ENCODE measurements around the gene KRT28.

- TF ChIP-seq, protein P1, sequence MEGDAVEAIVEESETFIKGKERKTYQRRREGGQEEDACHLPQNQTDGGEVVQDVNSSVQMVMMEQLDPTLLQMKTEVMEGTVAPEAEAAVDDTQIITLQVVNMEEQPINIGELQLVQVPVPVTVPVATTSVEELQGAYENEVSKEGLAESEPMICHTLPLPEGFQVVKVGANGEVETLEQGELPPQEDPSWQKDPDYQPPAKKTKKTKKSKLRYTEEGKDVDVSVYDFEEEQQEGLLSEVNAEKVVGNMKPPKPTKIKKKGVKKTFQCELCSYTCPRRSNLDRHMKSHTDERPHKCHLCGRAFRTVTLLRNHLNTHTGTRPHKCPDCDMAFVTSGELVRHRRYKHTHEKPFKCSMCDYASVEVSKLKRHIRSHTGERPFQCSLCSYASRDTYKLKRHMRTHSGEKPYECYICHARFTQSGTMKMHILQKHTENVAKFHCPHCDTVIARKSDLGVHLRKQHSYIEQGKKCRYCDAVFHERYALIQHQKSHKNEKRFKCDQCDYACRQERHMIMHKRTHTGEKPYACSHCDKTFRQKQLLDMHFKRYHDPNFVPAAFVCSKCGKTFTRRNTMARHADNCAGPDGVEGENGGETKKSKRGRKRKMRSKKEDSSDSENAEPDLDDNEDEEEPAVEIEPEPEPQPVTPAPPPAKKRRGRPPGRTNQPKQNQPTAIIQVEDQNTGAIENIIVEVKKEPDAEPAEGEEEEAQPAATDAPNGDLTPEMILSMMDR (IDR thresholded peaks at IDR 0.05), result no peak
- TF ChIP-seq EZH2 (IDR thresholded peaks at IDR 0.05) (no peak), EZH2phosphoT487 (IDR thresholded peaks at IDR 0.05) (no peak)
Observed at GRCh38 chr17:40779181-40779909, 20.4 kb downstream of the KRT28 start.

Data from neural progenitor cell (in vitro differentiated cells).